ENCODE results near the gene PKNOX2. TPM values are rescaled to one million over a fixed set of nuclear protein-coding genes. Genes with fewer than 3 reads are reported as not detected.

The PKNOX2 gene
- total and polyA plus RNA-seq, 2 donors, result 4.7 to 6.5 TPM

GRCh38 chr11:125190566-125190965 is 26.0 kb downstream of the PKNOX2 start:
- 85% methylated on average over 5 of the region's 5 CpGs for WGBS
- Histone ChIP-seq H3K4me3 (ENCODE audit: low read depth, low read length) (no peak overlapping the region), H3K36me3 (ENCODE audit: insufficient read depth) (no peaks in the 10 kb centered on the region), H3K27ac (ENCODE audit: low read depth) (no peak overlapping the region), H3K4me1 (ENCODE audit: insufficient read depth) (no peaks in the 10 kb centered on the region)
- DNase-seq (ENCODE audit: extremely low spot score), result no peak

- Histone ChIP-seq H3K36me3 (ENCODE audit: insufficient read depth) (no peaks in the 10 kb centered on the region), H3K4me1 (ENCODE audit: insufficient read depth) (no peaks in the 10 kb centered on the region), H3K27ac (ENCODE audit: low read depth) (no peak overlapping the region), H3K4me3 (ENCODE audit: low read depth, low read length) (no peak overlapping the region)
- 50% methylated on average over 9 of the region's 9 CpGs for WGBS
- DNase-seq (ENCODE audit: extremely low spot score), result no peak
Observed at GRCh38 chr11:125192183-125192582, 27.6 kb downstream of the PKNOX2 start.

GRCh38 chr11:125192717-125193415 is 28.3 kb downstream of the PKNOX2 start:
- WGBS, result 68% methylated on average over 11 of the region's 11 CpGs
- Histone ChIP-seq H3K4me3 (ENCODE audit: low read depth, low read length) (no peak overlapping the region), H3K27ac (ENCODE audit: low read depth) (no peak overlapping the region), H3K4me1 (ENCODE audit: insufficient read depth) (no peaks in the 10 kb centered on the region), H3K36me3 (ENCODE audit: insufficient read depth) (no peaks in the 10 kb centered on the region)
- DNase-seq (ENCODE audit: extremely low spot score), result no peak

GRCh38 chr11:125193416-125193726 is 28.8 kb downstream of the PKNOX2 start:
- WGBS, result 93% methylated on average over 4 of the region's 4 CpGs
- Histone ChIP-seq H3K4me1 (ENCODE audit: insufficient read depth) (no peaks in the 10 kb centered on the region), H3K4me3 (ENCODE audit: low read depth, low read length) (no peak overlapping the region), H3K36me3 (ENCODE audit: insufficient read depth) (no peaks in the 10 kb centered on the region), H3K27ac (ENCODE audit: low read depth) (no peak overlapping the region)
- no peak for DNase-seq (ENCODE audit: extremely low spot score)

GRCh38 chr11:125193841-125194240 is 29.3 kb downstream of the PKNOX2 start:
- no peaks in the 10 kb centered on the region for H3K4me1 ChIP-seq (ENCODE audit: insufficient read depth)
- no peak for DNase-seq (ENCODE audit: extremely low spot score)
- no peak overlapping the region for H3K4me3 ChIP-seq (ENCODE audit: low read depth, low read length)
- H3K27ac ChIP-seq (ENCODE audit: low read depth), result no peak overlapping the region
- H3K36me3 ChIP-seq (ENCODE audit: insufficient read depth), result no peaks in the 10 kb centered on the region
- 79% methylated on average over 7 of the region's 7 CpGs for WGBS

- H3K36me3 ChIP-seq (ENCODE audit: insufficient read depth), result no peaks in the 10 kb centered on the region
- no peaks in the 10 kb centered on the region for H3K4me1 ChIP-seq (ENCODE audit: insufficient read depth)
- 91% methylated on average over 2 of the region's 2 CpGs for WGBS
- no peak overlapping the region for H3K4me3 ChIP-seq (ENCODE audit: low read depth, low read length)
- DNase-seq (ENCODE audit: extremely low spot score), result no peak
- H3K27ac ChIP-seq (ENCODE audit: low read depth), result no peak overlapping the region
Observed at GRCh38 chr11:125199915-125200314, 35.4 kb downstream of the PKNOX2 start.

GRCh38 chr11:125200441-125200840 is 35.9 kb downstream of the PKNOX2 start:
- H3K27ac ChIP-seq (ENCODE audit: low read depth), result no peak overlapping the region
- no peak overlapping the region for H3K4me3 ChIP-seq (ENCODE audit: low read depth, low read length)
- H3K4me1 ChIP-seq (ENCODE audit: insufficient read depth), result no peaks in the 10 kb centered on the region
- WGBS, result 96% methylated on average over 11 of the region's 11 CpGs
- DNase-seq (ENCODE audit: extremely low spot score), result no peak
- no peaks in the 10 kb centered on the region for H3K36me3 ChIP-seq (ENCODE audit: insufficient read depth)

- Histone ChIP-seq H3K36me3 (ENCODE audit: insufficient read depth) (no peaks in the 10 kb centered on the region), H3K4me3 (ENCODE audit: low read depth, low read length) (no peak overlapping the region), H3K27ac (ENCODE audit: low read depth) (no peak overlapping the region), H3K4me1 (ENCODE audit: insufficient read depth) (no peaks in the 10 kb centered on the region)
- WGBS, result 62% methylated on average over 10 of the region's 10 CpGs
- DNase-seq (ENCODE audit: extremely low spot score), result no peak
Observed at GRCh38 chr11:125201525-125202141, 37.1 kb downstream of the PKNOX2 start.

- Histone ChIP-seq H3K27ac (ENCODE audit: low read depth) (no peak overlapping the region), H3K4me3 (ENCODE audit: low read depth, low read length) (no peak overlapping the region), H3K36me3 (ENCODE audit: insufficient read depth) (no peaks in the 10 kb centered on the region), H3K4me1 (ENCODE audit: insufficient read depth) (no peaks in the 10 kb centered on the region)
- DNase-seq (ENCODE audit: extremely low spot score), result no peak
- 70% methylated on average over 4 of the region's 4 CpGs for WGBS
Observed at GRCh38 chr11:125202362-125202880, 37.9 kb downstream of the PKNOX2 start.

GRCh38 chr11:125202977-125203376 is 38.4 kb downstream of the PKNOX2 start:
- H3K36me3 ChIP-seq (ENCODE audit: insufficient read depth), result no peaks in the 10 kb centered on the region
- no peak overlapping the region for H3K4me3 ChIP-seq (ENCODE audit: low read depth, low read length)
- H3K4me1 ChIP-seq (ENCODE audit: insufficient read depth), result no peaks in the 10 kb centered on the region
- no peak overlapping the region for H3K27ac ChIP-seq (ENCODE audit: low read depth)
- DNase-seq (ENCODE audit: extremely low spot score), result no peak
- WGBS, result 94% methylated on average over 8 of the region's 8 CpGs

GRCh38 chr11:125207866-125208425 is 43.4 kb downstream of the PKNOX2 start:
- Histone ChIP-seq H3K27ac (ENCODE audit: low read depth) (no peak overlapping the region), H3K4me1 (ENCODE audit: insufficient read depth) (peaks cover 1% of the 10 kb centered on the region), H3K4me3 (ENCODE audit: low read depth, low read length) (no peak overlapping the region), H3K36me3 (ENCODE audit: insufficient read depth) (no peaks in the 10 kb centered on the region)
- DNase-seq (ENCODE audit: extremely low spot score), result no peak
- 0% methylated on average over 1 of the region's 1 CpG for WGBS

- WGBS, result 86% methylated on average over 3 of the region's 3 CpGs
- Histone ChIP-seq H3K4me1 (ENCODE audit: insufficient read depth) (peaks cover 1% of the 10 kb centered on the region), H3K27ac (ENCODE audit: low read depth) (no peak overlapping the region), H3K36me3 (ENCODE audit: insufficient read depth) (no peaks in the 10 kb centered on the region), H3K4me3 (ENCODE audit: low read depth, low read length) (no peak overlapping the region)
- DNase-seq (ENCODE audit: extremely low spot score), result no peak
Observed at GRCh38 chr11:125210066-125210465, 45.5 kb downstream of the PKNOX2 start.

GRCh38 chr11:125211191-125211947 is 46.8 kb downstream of the PKNOX2 start:
- Histone ChIP-seq H3K4me1 (ENCODE audit: insufficient read depth) (peaks cover 1% of the 10 kb centered on the region), H3K4me3 (ENCODE audit: low read depth, low read length) (no peak overlapping the region), H3K36me3 (ENCODE audit: insufficient read depth) (no peaks in the 10 kb centered on the region), H3K27ac (ENCODE audit: low read depth) (no peak overlapping the region)
- WGBS, result 49% methylated on average over 5 of the region's 5 CpGs
- DNase-seq (ENCODE audit: extremely low spot score), result no peak

GRCh38 chr11:125211948-125212340 is 47.4 kb downstream of the PKNOX2 start:
- DNase-seq (ENCODE audit: extremely low spot score), result no peak
- H3K36me3 ChIP-seq (ENCODE audit: insufficient read depth), result no peaks in the 10 kb centered on the region
- H3K27ac ChIP-seq (ENCODE audit: low read depth), result no peak overlapping the region
- WGBS, result 58% methylated on average over 4 of the region's 4 CpGs
- peaks cover 1% of the 10 kb centered on the region for H3K4me1 ChIP-seq (ENCODE audit: insufficient read depth)
- H3K4me3 ChIP-seq (ENCODE audit: low read depth, low read length), result no peak overlapping the region
